ENCODE measurements around the gene YTHDC2.

GRCh38 chr5:113614191-113614590 is 100.7 kb downstream of the YTHDC2 start:
- TF ChIP-seq PKNOX1 (IDR thresholded peaks at IDR 0.05) (no peak), FOXA1 (IDR thresholded peaks at IDR 0.05) (no peak), SP1 (IDR thresholded peaks at IDR 0.05) (no peak), L3MBTL2 (conservative IDR thresholded peaks at IDR 0.05) (no peak), FOXK2 (IDR thresholded peaks at IDR 0.05) (no peak), ZNF384 (IDR thresholded peaks at IDR 0.05) (no peak), TARDBP (IDR thresholded peaks at IDR 0.05) (no peak), HDGF (IDR thresholded peaks at IDR 0.05; ENCODE audit: borderline replicate concordance) (no peak), BHLHE40 (IDR thresholded peaks at IDR 0.05; ENCODE audit: borderline replicate concordance) (no peak), ARNT (IDR thresholded peaks at IDR 0.05) (no peak), ELF4 (IDR thresholded peaks at IDR 0.05) (no peak), SUZ12 (IDR thresholded peaks at IDR 0.05) (no peak), FOXM1 (IDR thresholded peaks at IDR 0.05; ENCODE audit: borderline replicate concordance) (no peak)

All from HEK293T (cell line).